OCI-LY1 (cell line): ENCODE data around the gene HMGB1.

Source experiments
- H2AFZ ChIP-seq: fragments of 200-600 bp; sonication (generic), shearing (Covaris generic); 2 replicates; pipeline ENCODE4 v1.6.0; 2014; ENCODE audit warnings: antibody characterized with exemption, mild to moderate bottlenecking, low read length
- H3F3A ChIP-seq: fragments of 200-600 bp; sonication (generic), shearing (Covaris generic); 2 replicates; pipeline ENCODE4 v1.6.0; 2014; ENCODE audit warnings: mild to moderate bottlenecking, antibody characterized with exemption, low read length, moderate library complexity; ENCODE audit not compliant: insufficient read depth
- H3K27ac ChIP-seq: fragments of 200-600 bp; sonication (generic); 2 replicates; pipeline ENCODE4 v1.5.1; 2014; ENCODE audit warnings: low read length, mixed run types, mild to moderate bottlenecking, low read depth; ENCODE audit not compliant: poor library complexity, severe bottlenecking
- H3K27me3 ChIP-seq: fragments of 200-600 bp; sonication (generic); 2 replicates; pipeline ENCODE4 v1.6.0; 2014; ENCODE audit warnings: antibody characterized with exemption, mild to moderate bottlenecking, low read length, moderate library complexity; ENCODE audit not compliant: insufficient read depth
- H3K36me3 ChIP-seq: fragments of 200-600 bp; sonication (generic); 2 replicates; pipeline ENCODE4 v1.6.1; 2014; ENCODE audit warnings: mild to moderate bottlenecking, antibody characterized with exemption, low read length, moderate library complexity, mixed read lengths; ENCODE audit not compliant: insufficient read depth
- H3K4me1 ChIP-seq: fragments of 200-600 bp; sonication (generic); 2 replicates; pipeline ENCODE4 v1.5.1; 2014; ENCODE audit warnings: mild to moderate bottlenecking, low read length, moderate library complexity; ENCODE audit not compliant: insufficient read depth, severe bottlenecking
- H3K4me2 ChIP-seq: fragments of 200-600 bp; sonication (generic), shearing (Covaris generic); 2 replicates; pipeline ENCODE4 v1.6.1; 2014; ENCODE audit warnings: low read length
- H3K4me3 ChIP-seq: fragments of 200-600 bp; sonication (generic); 2 replicates; pipeline ENCODE4 v1.5.1; 2014; ENCODE audit warnings: low read length, low read depth, mild to moderate bottlenecking, mixed read lengths; ENCODE audit not compliant: poor library complexity, severe bottlenecking
- H3K79me2 ChIP-seq: fragments of 200-600 bp; shearing (Covaris generic); 2 replicates; pipeline ENCODE4 v1.6.1; 2016; ENCODE audit warnings: mixed run types, low read length, mixed read lengths; ENCODE audit not compliant: insufficient read depth
- H3K9ac ChIP-seq: fragments of 200-600 bp; sonication (generic), shearing (Covaris generic); 2 replicates; pipeline ENCODE4 v1.6.1; 2014; ENCODE audit warnings: mild to moderate bottlenecking, low read length, mixed read lengths
- H3K9me2 ChIP-seq: fragments of 200-600 bp; sonication (generic), shearing (Covaris generic); 2 replicates; pipeline ENCODE4 v1.6.1; 2014; ENCODE audit warnings: low read depth, mild to moderate bottlenecking, low read length, mixed read lengths
- H3K9me3 ChIP-seq: fragments of 200-600 bp; shearing (Covaris generic); 2 replicates; pipeline ENCODE4 v1.6.1; 2014; ENCODE audit warnings: low read length, mixed read lengths
- H4K20me1 ChIP-seq: fragments of 200-600 bp; sonication (generic), shearing (Covaris generic); 2 replicates; pipeline ENCODE4 v1.6.0; 2016; ENCODE audit warnings: mild to moderate bottlenecking, low read length; ENCODE audit not compliant: insufficient read depth
- CTCF ChIP-seq: fragments of 200-600 bp; sonication (generic), shearing (Covaris generic); IDR thresholded peaks from 2 replicates; pipeline ENCODE4 v1.5.1; 2017; ENCODE audit warnings: mild to moderate bottlenecking, antibody characterized with exemption, low read length, moderate library complexity, mixed read lengths
- EZH2 ChIP-seq: fragments of 200-600 bp; sonication (generic), shearing (Covaris generic); IDR thresholded peaks from 2 replicates; pipeline ENCODE4 v1.8.0; 2017; ENCODE audit warnings: borderline replicate concordance, mixed run types, mild to moderate bottlenecking, antibody characterized with exemption, low read length, moderate library complexity, mixed read lengths

HMGB1 gene

GRCh38 chr13:30481241-30481760, 15.6 kb upstream of the HMGB1 start:
- no peak overlapping the region for H3K27ac ChIP-seq
- no peaks in the 10 kb centered on the region for H3K9me2 ChIP-seq
- H3K4me3 ChIP-seq, result no peak overlapping the region
- H3K36me3 ChIP-seq, result no peaks in the 10 kb centered on the region
- TF ChIP-seq CTCF (no peak), EZH2 (no peak)
- H3K4me2 ChIP-seq, result no peak overlapping the region
- no peaks in the 10 kb centered on the region for H3K9me3 ChIP-seq
- no peaks in the 10 kb centered on the region for H3K27me3 ChIP-seq
- peaks cover 13% of the 10 kb centered on the region for H3K4me1 ChIP-seq
- no peak overlapping the region for H2AFZ ChIP-seq
- H3F3A ChIP-seq, result no peaks in the 10 kb centered on the region
- no peaks in the 10 kb centered on the region for H3K79me2 ChIP-seq
- H4K20me1 ChIP-seq, result no peaks in the 10 kb centered on the region
- no peak overlapping the region for H3K9ac ChIP-seq

DNA sequence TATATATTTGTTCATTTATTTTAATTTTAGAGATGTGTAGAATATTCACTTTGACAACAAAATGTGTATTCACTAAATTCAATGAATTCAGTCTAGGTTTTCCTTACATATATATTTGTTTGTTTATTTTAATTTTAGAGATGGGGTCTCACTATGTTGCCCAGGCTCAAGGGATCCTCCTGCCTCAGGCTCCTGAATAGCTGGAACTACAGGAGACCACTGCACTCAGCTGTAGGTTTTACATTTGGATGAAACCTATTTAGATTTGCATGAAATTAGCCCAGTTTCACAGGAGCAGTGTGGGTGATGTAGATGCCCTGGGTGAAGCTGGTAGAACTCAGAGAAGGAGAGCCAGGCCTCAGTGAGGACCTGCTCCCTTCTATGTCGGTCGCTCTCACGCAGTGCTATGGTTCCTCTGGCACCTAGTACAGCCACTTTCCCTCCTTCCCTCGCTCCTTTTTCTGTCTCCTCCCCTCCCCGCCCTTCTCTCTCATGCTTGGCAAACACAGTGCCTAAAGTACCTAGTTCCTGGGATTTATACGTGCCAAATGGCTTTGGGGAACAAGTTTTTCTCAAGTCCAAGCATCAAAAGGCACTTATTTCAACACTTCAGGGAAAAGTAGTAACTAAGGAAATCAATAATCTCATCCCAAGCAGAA, 14.7 kb upstream of the HMGB1 start:
- Histone ChIP-seq H3F3A (no peaks in the 10 kb centered on the region), H3K27ac (no peak overlapping the region), H3K9ac (no peak overlapping the region), H3K4me1 (peaks cover 14% of the 10 kb centered on the region), H3K4me2 (no peak overlapping the region), H3K9me2 (no peaks in the 10 kb centered on the region), H3K27me3 (no peaks in the 10 kb centered on the region), H2AFZ (no peak overlapping the region), H3K4me3 (no peak overlapping the region), H3K36me3 (no peaks in the 10 kb centered on the region), H3K79me2 (no peaks in the 10 kb centered on the region), H3K9me3 (no peaks in the 10 kb centered on the region), H4K20me1 (no peaks in the 10 kb centered on the region)
- TF ChIP-seq CTCF (no peak), EZH2 (no peak)

- H3F3A ChIP-seq, result no peaks in the 10 kb centered on the region
- H3K36me3 ChIP-seq, result no peaks in the 10 kb centered on the region
- H3K27me3 ChIP-seq, result no peaks in the 10 kb centered on the region
- H3K9ac ChIP-seq, result no peak overlapping the region
- H4K20me1 ChIP-seq, result no peaks in the 10 kb centered on the region
- H3K4me3 ChIP-seq, result no peak overlapping the region
- H3K27ac ChIP-seq, result no peak overlapping the region
- peaks cover 20% of the 10 kb centered on the region for H3K4me1 ChIP-seq
- no peaks in the 10 kb centered on the region for H3K9me3 ChIP-seq
- H3K79me2 ChIP-seq, result no peaks in the 10 kb centered on the region
- no peak overlapping the region for H3K4me2 ChIP-seq
- H2AFZ ChIP-seq, result no peak overlapping the region
- no peaks in the 10 kb centered on the region for H3K9me2 ChIP-seq
- TF ChIP-seq EZH2, result no peak
- no peak for TF ChIP-seq CTCF
Observed at GRCh38 chr13:30479883-30480219, 14.1 kb upstream of the HMGB1 start.
